ENCODE measurements around the gene MUC21.
A peak's percentile ranks its signal among the peaks of the same experiment; 100 is the strongest.
"Not testable (repeated sequence)": the region's sequence is repeated elsewhere in the genome, so short reads cannot be mapped to it uniquely, and the experiment has no call there.

The MUC21 gene

DNA sequence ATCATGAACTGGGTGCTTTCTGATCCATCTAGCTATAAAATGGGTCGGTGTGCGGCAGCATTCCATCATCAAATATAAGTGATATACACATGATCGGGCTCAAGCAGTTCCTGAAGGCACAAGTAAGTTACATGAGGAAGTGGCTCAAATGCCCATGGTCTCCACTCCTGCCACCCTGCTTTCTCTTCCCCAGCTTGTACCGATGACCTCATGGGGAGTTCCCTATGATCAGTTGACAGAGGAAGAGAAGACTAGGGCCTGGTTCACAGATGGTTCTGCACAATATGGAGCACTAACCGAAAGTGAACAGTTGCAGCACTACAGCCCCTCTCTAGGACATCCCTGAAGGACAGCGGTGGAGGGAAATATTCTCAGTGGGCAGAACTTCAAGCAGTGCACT, 14.3 kb upstream of the MUC21 start:
- peak; percentile 29 for DNase-seq (ENCODE audit: low spot score)

DNA sequence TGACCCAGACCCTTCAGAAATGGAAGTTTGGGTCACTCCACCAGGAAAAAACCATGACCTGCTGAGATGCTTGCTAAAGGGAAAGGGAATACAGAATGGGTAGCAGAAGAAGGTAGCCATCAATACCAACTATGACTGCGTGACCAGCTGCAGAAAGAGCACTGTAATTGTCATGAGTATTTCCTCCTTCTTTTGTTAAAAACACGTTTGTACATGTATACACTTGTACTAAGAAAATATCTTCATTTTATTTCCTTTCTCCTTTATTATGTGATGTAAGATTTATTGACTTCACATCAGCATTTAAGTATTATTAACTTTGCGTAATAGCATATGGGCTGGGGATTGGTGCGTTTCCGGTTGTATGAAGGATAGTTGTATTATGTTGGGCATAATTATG, 12.6 kb upstream of the MUC21 start:
- no peak for DNase-seq (ENCODE audit: low spot score)

DNA sequence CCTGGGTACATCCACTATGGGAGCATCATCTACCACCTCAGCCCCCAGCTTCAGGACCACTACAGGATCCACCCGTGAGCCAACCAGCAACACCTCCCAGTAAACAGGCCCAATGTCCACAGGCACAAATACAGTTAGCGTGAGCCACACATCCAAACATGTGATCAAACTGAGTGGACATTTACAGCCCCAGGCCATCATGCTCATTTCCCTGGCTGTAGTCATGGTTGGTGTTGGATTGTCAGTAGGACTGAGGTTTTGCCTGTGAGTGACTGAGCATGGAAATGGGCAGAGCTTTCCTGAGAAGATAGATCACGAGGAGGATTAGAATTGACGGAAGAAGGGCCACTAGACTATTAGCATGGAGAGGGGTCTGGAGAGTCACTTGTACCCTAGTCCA, 10.7 kb upstream of the MUC21 start:
- no peak for DNase-seq (ENCODE audit: low spot score)

DNA sequence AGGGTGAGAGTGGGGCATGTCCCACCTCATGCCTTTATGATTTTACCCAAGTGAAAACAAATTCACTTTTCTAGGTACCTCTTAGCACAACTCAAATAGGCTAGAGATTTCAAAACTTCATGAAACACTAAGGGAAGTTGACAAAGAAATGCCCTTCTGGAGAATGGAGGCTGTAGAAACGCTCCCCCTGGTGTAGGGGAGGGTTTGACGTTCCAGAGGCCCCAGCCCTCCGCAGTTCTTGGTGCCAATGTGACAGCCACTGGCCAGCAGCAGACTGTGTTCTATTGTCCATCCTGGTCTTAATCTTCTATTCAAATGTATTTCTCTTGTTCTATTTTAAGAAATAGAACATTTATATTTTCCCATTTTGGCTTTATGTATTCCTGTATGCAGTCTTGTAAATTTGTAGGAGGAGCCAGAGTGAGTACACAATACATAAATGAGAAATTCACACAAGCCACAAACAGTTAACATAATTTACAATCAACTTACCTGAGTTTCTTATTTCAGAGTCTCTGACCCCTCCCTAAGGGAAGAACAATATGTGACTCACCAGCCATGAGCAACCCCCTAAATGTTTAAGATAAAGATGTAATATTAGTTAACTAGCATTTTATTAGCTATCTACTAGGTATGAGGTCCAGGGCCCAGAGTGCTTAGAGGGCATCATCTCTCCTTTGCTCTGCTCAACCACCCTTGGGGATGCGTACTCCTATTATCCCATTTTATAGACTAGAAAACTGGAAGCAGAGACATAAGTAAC, 8.8 kb upstream of the MUC21 start:
- no peak for DNase-seq (ENCODE audit: low spot score)

- DNase-seq (ENCODE audit: low spot score): no peak
Observed at GRCh38 chr6:30979141-30979540, 4.4 kb upstream of the MUC21 start.

DNA sequence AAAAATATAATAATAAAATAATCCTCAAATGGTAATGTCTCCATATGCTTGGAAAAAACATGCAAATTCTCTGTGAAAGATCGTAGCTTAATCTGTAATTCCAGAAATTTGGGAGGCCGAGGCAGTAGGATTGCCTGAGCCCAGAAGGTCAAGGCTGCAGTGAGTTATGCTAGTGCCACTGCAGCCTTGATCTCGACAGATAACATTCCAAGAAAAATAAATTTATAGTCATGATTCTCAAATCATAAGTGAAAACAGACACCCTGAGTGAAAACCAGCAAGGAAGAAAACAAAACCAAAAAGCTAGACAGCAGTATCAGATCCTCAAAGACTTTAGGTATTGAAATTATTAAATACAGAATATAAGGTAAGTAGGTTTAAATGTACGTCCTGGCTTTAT, 3.8 kb upstream of the MUC21 start:
- no peak for DNase-seq (ENCODE audit: low spot score)

GRCh38 chr6:30981942-30982772, 1.4 kb upstream of the MUC21 start:
- no peak for DNase-seq (ENCODE audit: low spot score)

GRCh38 chr6:30985490-30985889, 2.0 kb downstream of the MUC21 start:
- no peak for DNase-seq (ENCODE audit: low spot score)

DNA sequence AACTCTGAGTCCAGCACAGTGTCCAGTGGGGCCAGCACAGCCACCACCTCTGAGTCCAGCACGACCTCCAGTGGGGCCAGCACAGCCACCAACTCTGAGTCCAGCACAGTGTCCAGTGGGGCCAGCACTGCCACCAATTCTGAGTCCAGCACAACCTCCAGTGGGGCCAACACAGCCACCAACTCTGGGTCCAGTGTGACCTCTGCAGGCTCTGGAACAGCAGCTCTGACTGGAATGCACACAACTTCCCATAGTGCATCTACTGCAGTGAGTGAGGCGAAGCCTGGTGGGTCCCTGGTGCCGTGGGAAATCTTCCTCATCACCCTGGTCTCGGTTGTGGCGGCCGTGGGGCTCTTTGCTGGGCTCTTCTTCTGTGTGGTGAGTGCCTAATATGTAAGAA, 3.8 kb downstream of the MUC21 start:
- DNase-seq (ENCODE audit: low spot score): no peak

- DNase-seq (ENCODE audit: low spot score): no peak
Observed at GRCh38 chr6:30988209-30988825, 4.8 kb downstream of the MUC21 start.

GRCh38 chr6:30990422-30991086, 7.0 kb downstream of the MUC21 start:
- no peak for DNase-seq (ENCODE audit: low spot score)

- DNase-seq (ENCODE audit: low spot score): no peak
Observed at GRCh38 chr6:30991891-30992290, 8.4 kb downstream of the MUC21 start.

GRCh38 chr6:30997301-30997700, 13.8 kb downstream of the MUC21 start:
- no peak for DNase-seq (ENCODE audit: low spot score)

DNA sequence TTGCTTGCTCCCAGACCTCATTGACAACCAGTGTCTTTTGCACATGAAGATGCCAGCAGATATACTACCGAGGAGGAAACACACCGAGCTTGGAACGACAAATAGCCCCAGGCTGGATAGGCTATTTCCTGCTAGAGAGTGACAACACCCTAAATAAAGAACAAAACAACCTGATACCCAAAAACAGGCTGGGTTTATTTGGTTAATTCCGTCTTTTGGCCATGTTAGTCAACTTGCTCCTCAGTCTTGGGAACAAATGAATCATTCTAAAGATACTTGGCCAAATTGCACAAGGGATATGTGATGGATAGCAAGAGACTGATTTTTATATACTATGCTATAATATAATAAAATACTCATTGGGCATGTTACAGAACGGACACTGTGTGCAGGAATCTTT, 15.3 kb downstream of the MUC21 start:
- no peak for DNase-seq (ENCODE audit: low spot score)

DNA sequence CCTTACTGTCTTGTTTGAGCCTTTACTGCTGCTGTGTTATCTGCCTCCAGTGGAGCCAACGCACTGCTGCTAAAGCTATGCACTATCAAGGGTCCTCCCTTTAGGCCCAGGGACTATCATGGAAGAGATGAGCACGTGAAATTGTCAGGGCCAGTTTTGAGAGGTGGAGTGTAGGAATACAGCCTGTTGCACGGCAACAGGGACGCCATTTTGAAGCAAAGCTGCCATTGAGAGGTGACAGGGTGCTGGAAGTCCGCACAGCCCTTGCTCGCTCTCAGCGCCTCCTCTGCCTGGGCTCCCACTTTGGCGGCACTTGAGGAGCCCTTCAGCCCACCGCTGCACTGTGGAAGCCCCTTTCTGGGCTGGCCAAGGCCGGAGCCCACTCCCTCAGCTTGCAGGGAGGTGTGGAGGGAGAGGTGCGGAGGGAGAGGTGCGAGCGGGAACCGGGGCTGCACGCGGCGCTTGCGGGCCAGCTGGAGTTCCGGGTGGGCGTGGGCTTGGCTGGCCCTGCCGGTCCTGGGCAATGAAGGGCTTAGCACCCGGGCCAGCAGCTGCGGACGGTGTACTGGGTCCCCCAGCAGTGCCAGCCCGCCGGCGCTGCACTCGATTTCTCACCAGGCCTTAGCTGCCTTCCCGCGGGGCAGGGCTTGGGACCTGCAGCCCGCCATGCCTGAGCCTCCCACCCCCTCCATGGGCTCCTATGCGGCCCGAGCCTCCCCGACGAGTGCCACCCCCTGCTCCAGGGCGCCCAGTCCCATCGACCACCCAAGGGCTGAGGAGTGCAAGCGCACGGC, 16.7 kb downstream of the MUC21 start:
- not testable (repeated sequence) for DNase-seq (ENCODE audit: low spot score)

- no peak for DNase-seq (ENCODE audit: low spot score)
Observed at GRCh38 chr6:31001281-31001888, 17.9 kb downstream of the MUC21 start.

DNA sequence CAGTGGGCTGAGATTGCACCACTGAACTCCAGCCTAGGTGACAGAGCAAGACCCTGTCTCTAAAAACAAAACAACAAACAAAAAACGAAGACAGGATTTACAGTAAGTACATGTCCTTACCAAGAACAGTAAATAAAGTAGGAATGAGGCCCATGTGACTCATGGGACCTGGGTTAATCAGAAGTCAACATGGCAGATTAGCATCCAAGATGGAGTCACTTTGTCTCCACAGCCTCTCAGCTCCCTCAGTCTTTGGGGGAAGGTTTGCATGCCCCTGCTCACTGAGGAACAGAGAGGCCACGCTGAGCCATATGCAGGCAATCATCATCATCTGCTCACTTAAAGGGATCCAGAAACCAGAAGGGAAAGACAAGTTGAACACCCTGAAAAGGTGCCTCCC, 19.0 kb downstream of the MUC21 start:
- no peak for DNase-seq (ENCODE audit: low spot score)

GRCh38 chr6:31004794-31005193, 21.3 kb downstream of the MUC21 start:
- DNase-seq (ENCODE audit: low spot score): no peak

- no peak for DNase-seq (ENCODE audit: low spot score)
Observed at GRCh38 chr6:31005249-31006020, 21.9 kb downstream of the MUC21 start.

DNA sequence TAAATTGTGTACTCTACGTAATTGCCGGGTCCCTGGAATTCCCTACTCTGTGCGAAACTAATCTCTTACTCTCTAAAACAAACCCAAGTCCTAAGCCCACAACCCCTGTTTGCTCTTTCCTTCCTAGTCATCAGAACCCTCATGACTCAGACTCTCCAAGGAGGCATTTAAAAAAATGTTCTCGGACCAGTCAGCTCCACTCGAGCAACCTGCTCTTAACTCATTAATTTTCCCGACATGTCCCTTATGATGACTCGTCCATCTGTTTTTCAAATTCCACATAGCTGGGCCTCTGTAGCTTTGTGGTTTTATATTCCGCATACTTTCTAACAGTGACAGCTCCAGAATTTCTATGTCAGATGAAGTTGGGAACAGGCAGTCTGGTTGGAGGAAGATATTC, 24.2 kb downstream of the MUC21 start:
- no peak for DNase-seq (ENCODE audit: low spot score)
